ENCODE results near the gene ALAS1.

DNA sequence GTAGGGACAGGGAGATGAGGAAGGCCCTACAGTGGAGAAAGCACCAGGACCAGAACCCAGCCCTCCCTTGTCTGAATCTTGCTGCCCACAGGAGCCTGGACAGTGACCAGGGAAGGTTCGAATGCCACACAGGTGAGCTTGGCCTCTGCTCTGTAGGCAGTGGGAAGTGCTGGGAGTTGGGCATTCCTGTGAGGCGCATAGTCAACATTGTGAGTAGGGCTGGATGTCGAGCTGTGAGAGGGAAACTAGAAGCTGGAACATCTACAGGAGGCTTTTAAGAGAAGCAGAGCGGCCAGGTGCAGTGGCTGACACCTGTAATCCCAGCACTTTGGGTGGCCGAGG is 20.3 kb upstream of the ALAS1 start:
- TF ChIP-seq, protein P1, sequence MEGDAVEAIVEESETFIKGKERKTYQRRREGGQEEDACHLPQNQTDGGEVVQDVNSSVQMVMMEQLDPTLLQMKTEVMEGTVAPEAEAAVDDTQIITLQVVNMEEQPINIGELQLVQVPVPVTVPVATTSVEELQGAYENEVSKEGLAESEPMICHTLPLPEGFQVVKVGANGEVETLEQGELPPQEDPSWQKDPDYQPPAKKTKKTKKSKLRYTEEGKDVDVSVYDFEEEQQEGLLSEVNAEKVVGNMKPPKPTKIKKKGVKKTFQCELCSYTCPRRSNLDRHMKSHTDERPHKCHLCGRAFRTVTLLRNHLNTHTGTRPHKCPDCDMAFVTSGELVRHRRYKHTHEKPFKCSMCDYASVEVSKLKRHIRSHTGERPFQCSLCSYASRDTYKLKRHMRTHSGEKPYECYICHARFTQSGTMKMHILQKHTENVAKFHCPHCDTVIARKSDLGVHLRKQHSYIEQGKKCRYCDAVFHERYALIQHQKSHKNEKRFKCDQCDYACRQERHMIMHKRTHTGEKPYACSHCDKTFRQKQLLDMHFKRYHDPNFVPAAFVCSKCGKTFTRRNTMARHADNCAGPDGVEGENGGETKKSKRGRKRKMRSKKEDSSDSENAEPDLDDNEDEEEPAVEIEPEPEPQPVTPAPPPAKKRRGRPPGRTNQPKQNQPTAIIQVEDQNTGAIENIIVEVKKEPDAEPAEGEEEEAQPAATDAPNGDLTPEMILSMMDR (conservative IDR thresholded peaks at IDR 0.05), result no peak
- no peak for TF ChIP-seq EZH2 (IDR thresholded peaks at IDR 0.05; ENCODE audit: low read depth)

Measured in PC-9 (cell line).